Skeletal muscle cell (primary cell): ENCODE data around the gene HIVEP3.

Source experiments
- DNase-seq: peaks from one replicate; pipeline ENCODE4 v3.0.0-alpha.2; 2010; ENCODE audit warnings: low read depth
- H3K4me3 ChIP-seq: 2 replicates; pipeline ENCODE4 v1.5.1; 2011; ENCODE audit warnings: low read depth, mild to moderate bottlenecking, control low read depth, low read length, moderate library complexity

Gene HIVEP3

GRCh38 chr1:41545996-41546832 is 372.5 kb downstream of the HIVEP3 start:
- no peak overlapping the region for H3K4me3 ChIP-seq
- no peak for DNase-seq

- DNase-seq, result no peak
- H3K4me3 ChIP-seq, result no peak overlapping the region
These were observed 376.4 kb downstream of the HIVEP3 start for GRCh38 chr1:41542196-41542930.

DNA sequence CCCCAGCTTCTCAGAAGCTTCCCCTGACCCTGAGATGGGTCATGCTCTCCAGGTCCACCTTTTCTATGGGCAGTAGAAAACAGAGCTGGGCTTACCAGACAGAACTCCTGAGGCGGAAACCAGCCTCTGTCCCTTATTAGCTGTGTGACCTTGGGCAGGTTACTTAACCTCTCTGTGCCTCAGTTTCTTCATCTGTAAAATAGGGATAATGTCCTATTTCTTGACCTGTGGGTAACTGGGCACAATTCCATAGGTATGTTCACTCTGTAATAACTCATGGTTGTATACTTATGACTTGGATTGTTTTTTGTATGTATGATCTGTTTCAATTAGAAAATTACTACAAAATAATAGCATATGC is 377.1 kb downstream of the HIVEP3 start:
- no peak for DNase-seq
- no peak overlapping the region for H3K4me3 ChIP-seq

DNA sequence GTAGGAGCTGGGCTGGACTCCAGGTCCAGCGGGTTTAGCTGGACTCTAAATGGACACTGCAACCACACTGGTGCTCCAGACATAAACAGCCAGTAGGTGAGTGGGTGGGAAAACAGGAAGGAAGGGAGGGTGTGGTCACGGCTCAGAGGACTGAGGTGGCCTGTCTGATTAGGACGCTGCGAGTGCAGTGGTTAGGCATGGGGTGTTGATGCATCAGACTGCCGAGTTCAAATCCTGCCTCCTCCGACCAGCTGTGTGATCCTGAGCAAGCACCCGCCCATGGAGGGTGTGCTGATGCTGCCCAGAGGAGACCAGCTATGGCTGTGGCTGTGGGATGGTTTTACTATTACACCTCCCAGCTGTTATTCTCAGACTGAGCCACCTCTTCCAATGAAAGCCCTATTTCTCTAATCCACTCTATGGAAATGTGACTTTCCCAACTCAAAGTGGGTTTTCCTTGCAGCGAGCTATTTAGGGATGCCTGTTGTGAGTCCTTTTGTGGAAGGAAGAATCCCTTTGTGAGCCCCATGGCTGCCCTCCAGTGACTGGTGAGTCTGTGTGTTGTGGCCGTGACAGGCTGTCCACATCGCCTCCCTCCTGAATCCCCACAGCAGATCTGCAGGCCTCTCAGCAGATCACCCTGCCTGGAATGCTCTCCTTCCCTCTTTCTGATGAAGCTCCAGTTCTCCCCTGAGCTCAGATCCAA is 377.7 kb downstream of the HIVEP3 start:
- no peak for DNase-seq
- no peak overlapping the region for H3K4me3 ChIP-seq

DNA sequence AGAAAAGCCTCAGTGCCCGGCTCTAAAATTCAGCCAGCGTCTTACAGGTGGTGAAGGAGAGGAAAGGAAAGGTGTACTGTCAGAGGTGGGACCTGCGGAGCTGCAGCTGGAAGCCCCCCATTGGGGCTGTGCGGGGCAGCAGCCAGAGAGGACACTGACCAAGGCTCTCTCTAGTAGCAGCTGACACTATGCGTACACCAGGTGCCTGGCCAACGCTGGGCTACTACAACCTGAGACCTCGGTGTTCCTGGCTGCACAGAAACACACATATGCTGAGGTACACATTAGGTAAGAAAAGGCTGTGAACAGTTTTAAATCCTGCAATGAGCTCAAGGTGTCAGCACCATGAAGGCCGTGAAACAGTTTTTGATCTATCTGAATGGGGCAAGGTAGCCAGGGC is 378.7 kb downstream of the HIVEP3 start:
- H3K4me3 ChIP-seq, result no peak overlapping the region
- DNase-seq, result no peak

GRCh38 chr1:41539418-41539805 is 379.3 kb downstream of the HIVEP3 start:
- no peak for DNase-seq
- H3K4me3 ChIP-seq, result no peak overlapping the region

GRCh38 chr1:41538741-41539417 is 379.8 kb downstream of the HIVEP3 start:
- no peak overlapping the region for H3K4me3 ChIP-seq
- no peak for DNase-seq

- H3K4me3 ChIP-seq, result no peak overlapping the region
- DNase-seq, result peak; percentile 78
These were observed 380.9 kb downstream of the HIVEP3 start for GRCh38 chr1:41537788-41538351.

- no peak overlapping the region for H3K4me3 ChIP-seq
- DNase-seq, result peak; percentile 80
These were observed 381.5 kb downstream of the HIVEP3 start for GRCh38 chr1:41537251-41537650.

- no peak for DNase-seq
- H3K4me3 ChIP-seq, result no peak overlapping the region
These were observed 382.3 kb downstream of the HIVEP3 start for GRCh38 chr1:41536361-41536802.

DNA sequence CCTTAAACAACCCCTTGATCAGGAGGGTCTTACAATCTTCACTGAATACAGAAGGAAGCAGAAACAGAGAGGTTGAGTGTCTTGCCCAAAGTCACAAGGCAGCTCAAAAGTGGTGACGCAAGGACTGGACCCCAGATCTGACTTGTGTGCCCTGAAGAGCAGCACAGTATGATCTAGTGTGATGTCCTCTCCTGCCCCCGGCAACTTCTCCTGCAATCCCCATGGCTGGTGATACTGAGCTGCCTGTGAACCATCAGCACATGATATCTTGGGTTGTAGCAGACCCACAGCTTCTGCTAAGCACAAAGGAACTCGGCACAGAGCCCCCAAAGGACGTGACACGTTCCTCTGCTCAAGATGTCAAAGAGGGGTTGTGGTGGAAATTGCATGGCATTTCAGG is 383.0 kb downstream of the HIVEP3 start:
- no peak for DNase-seq
- H3K4me3 ChIP-seq, result no peak overlapping the region

DNA sequence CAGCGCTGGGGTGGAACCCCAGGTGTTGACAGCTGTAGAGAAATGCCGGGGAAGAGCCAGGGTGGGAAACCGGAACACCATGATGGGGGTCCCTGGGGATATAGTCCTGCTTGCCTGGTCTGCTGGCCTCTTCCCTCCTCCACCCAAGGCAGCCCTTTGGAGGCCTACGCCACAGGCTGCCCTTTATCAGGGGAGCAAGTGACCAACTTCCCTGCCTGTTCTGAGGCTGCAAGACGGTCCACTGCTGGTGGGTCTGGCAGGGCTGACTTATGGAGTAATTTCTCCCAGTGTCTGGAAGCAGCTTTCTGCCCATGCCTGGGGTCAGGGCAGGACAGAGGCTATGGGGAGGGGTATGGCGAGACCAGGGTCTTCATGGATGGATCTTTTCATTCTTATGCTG is 383.4 kb downstream of the HIVEP3 start:
- H3K4me3 ChIP-seq, result no peak overlapping the region
- no peak for DNase-seq

GRCh38 chr1:41534181-41535076 is 384.3 kb downstream of the HIVEP3 start:
- no peak overlapping the region for H3K4me3 ChIP-seq
- DNase-seq, result no peak

- no peak for DNase-seq
- H3K4me3 ChIP-seq, result no peak overlapping the region
These were observed 385.0 kb downstream of the HIVEP3 start for GRCh38 chr1:41533731-41534080.

- DNase-seq, result no peak
- H3K4me3 ChIP-seq, result no peak overlapping the region
These were observed 385.5 kb downstream of the HIVEP3 start for GRCh38 chr1:41533016-41533730.

DNA sequence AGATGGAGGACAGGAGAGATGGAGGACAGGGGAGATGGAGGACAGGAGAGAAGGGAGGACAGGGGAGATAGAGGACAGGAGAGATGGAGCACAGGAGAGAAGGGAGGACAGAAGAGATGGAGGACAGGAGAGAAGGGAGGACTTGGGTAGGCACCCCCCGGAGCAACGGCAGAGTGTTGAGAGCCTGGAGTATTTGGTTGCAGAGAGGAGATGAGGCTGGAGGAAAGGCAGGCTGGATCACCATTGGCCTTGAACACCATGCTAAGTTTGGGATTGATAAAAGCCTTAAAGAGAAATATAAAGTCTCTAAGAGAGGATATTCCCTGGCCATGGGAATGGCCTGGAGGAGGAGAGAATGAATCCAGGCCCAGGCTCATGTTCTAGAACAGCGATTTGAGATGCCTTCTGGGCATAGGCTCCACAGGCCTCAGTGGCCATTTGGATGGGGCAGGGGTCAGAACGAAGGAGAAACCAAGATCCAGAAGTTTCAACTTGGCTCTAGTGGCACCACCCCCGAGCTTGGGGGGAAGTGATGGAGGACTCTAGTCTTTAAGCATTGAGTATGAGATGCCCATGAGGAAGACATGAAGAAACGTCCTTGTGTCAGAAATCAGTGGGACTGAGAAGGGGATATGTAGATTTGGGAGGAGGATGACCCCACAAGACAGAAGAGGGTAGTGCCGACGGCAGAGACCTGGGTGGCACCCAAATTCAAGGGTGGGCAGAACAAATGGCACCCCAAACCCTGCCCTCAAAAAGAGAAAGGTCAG is 386.3 kb downstream of the HIVEP3 start:
- no peak for DNase-seq

GRCh38 chr1:41530411-41530810 is 388.3 kb downstream of the HIVEP3 start:
- H3K4me3 ChIP-seq, result no peak overlapping the region
- no peak for DNase-seq

More for the DNA sequence above, 386.3 kb downstream of the HIVEP3 start:
- H3K4me3 ChIP-seq, result no peak overlapping the region
